Measurements from ENCODE around the gene RANBP17.
A peak's percentile ranks its signal among the peaks of the same experiment; 100 is the strongest.
"Not testable (repeated sequence)": the region's sequence is repeated elsewhere in the genome, so short reads cannot be mapped to it uniquely, and the experiment has no call there.

The RANBP17 gene

GRCh38 chr5:171283753-171284152 lies 421.9 kb downstream of the RANBP17 start:
- Mint-ChIP-seq H3K27ac (no peak overlapping the region), H3K9me3 (no peaks in the 10 kb centered on the region), H3K4me3 (no peak overlapping the region), H3K36me3 (ENCODE audit: low read depth) (no peaks in the 10 kb centered on the region), H3K27me3 (ENCODE audit: low read depth) (peaks cover 11% of the 10 kb centered on the region), H3K4me1 (ENCODE audit: low read depth) (no peaks in the 10 kb centered on the region)
- no peak for DNase-seq (ENCODE audit: low spot score)

GRCh38 chr5:171285465-171285864 lies 423.6 kb downstream of the RANBP17 start:
- H3K9me3 Mint-ChIP-seq = no peaks in the 10 kb centered on the region
- H3K4me3 Mint-ChIP-seq = no peak overlapping the region
- no peak overlapping the region for H3K27ac Mint-ChIP-seq
- DNase-seq (ENCODE audit: low spot score) = no peak
- H3K4me1 Mint-ChIP-seq (ENCODE audit: low read depth) = no peaks in the 10 kb centered on the region
- peaks cover 11% of the 10 kb centered on the region for H3K27me3 Mint-ChIP-seq (ENCODE audit: low read depth)
- no peaks in the 10 kb centered on the region for H3K36me3 Mint-ChIP-seq (ENCODE audit: low read depth)

DNA sequence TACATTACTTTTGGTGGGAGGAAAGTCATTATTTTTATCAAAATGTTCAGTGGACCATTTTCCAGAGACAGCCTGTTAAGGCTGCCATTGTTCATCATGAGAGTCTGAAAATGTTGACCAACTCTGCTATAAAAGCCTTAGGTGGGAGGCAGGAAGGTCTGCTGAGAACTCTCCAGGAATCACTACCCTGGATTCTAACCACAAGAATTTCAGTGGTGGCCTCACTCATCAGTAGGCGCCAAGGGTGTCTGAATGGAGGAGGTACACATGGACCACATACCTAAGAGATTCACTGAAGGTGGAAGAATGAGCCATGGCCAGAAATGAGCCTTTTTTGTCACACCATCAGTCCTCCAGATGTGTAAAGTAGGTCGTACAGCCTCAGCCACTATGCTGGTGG lies 426.2 kb downstream of the RANBP17 start:
- Mint-ChIP-seq H3K27me3 (ENCODE audit: low read depth) (peaks cover 11% of the 10 kb centered on the region), H3K27ac (no peak overlapping the region), H3K4me1 (ENCODE audit: low read depth) (no peaks in the 10 kb centered on the region), H3K36me3 (ENCODE audit: low read depth) (no peaks in the 10 kb centered on the region), H3K4me3 (no peak overlapping the region), H3K9me3 (no peaks in the 10 kb centered on the region)
- DNase-seq (ENCODE audit: low spot score) = no peak

DNA sequence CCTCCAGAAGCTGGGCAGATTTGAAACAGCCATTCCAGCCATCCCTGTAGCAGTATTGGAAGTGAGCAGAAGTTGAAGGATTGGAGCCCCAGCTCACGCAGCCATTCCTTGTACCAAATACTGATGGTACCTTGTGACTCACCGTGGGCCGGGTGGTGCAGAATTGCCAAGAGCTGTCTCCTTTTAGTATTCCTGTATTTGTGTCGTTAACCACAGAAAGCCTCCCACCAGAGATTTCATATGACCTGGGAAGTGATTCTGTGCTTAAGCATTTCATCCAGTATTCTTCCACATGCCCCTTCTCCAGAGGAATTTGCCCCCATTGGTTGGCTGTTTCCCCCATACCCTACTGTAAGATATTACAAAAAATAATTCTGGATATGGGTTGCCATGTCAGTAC lies 429.6 kb downstream of the RANBP17 start:
- H3K4me3 Mint-ChIP-seq = no peak overlapping the region
- H3K27me3 Mint-ChIP-seq (ENCODE audit: low read depth) = peaks cover 7% of the 10 kb centered on the region
- DNase-seq (ENCODE audit: low spot score) = no peak
- no peak overlapping the region for H3K27ac Mint-ChIP-seq
- no peaks in the 10 kb centered on the region for H3K36me3 Mint-ChIP-seq (ENCODE audit: low read depth)
- no peaks in the 10 kb centered on the region for H3K4me1 Mint-ChIP-seq (ENCODE audit: low read depth)
- no peaks in the 10 kb centered on the region for H3K9me3 Mint-ChIP-seq

GRCh38 chr5:171295299-171295698 lies 433.5 kb downstream of the RANBP17 start:
- Mint-ChIP-seq H3K4me1 (ENCODE audit: low read depth) (no peaks in the 10 kb centered on the region), H3K36me3 (ENCODE audit: low read depth) (no peaks in the 10 kb centered on the region), H3K4me3 (no peak overlapping the region), H3K27me3 (ENCODE audit: low read depth) (peaks cover 4% of the 10 kb centered on the region), H3K9me3 (no peaks in the 10 kb centered on the region), H3K27ac (no peak overlapping the region)
- DNase-seq (ENCODE audit: low spot score) = no peak

GRCh38 chr5:171295801-171296200 lies 434.0 kb downstream of the RANBP17 start:
- Mint-ChIP-seq H3K4me1 (ENCODE audit: low read depth) (no peaks in the 10 kb centered on the region), H3K36me3 (ENCODE audit: low read depth) (no peaks in the 10 kb centered on the region)

GRCh38 chr5:171297941-171298340 lies 436.1 kb downstream of the RANBP17 start:
- not testable (repeated sequence) for DNase-seq (ENCODE audit: low spot score); H3K9me3 Mint-ChIP-seq; H3K27me3 Mint-ChIP-seq (ENCODE audit: low read depth); H3K36me3 Mint-ChIP-seq (ENCODE audit: low read depth); H3K4me3 Mint-ChIP-seq; H3K27ac Mint-ChIP-seq; H3K4me1 Mint-ChIP-seq (ENCODE audit: low read depth)

More at GRCh38 chr5:171295801-171296200, 434.0 kb downstream of the RANBP17 start:
- H3K9me3 Mint-ChIP-seq = no peaks in the 10 kb centered on the region
- H3K27me3 Mint-ChIP-seq (ENCODE audit: low read depth) = peaks cover 4% of the 10 kb centered on the region
- no peak overlapping the region for H3K27ac Mint-ChIP-seq
- DNase-seq (ENCODE audit: low spot score) = no peak
- H3K4me3 Mint-ChIP-seq = no peak overlapping the region

DNA sequence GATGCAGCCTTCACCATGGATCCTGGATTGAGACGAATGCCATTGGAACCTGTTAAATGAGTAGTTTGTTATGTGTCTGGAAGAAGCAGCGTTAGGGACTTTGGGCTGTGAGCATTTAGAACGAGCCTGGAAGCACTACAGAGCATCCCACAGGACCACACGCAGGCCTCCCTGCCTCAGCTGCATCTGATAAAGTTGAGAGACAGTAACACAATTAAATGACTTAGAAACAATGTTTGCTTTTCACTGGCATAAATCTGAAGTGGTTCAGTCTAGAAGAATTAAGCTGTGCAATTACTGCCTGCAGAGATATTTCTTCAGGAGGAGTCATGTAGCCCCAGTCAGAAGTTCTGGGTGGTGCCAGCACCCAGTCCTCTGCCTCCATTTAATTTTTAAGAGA lies 437.4 kb downstream of the RANBP17 start:
- Mint-ChIP-seq H3K36me3 (ENCODE audit: low read depth) (no peaks in the 10 kb centered on the region), H3K27me3 (ENCODE audit: low read depth) (peaks cover 12% of the 10 kb centered on the region), H3K27ac (no peak overlapping the region), H3K4me3 (no peak overlapping the region), H3K9me3 (no peaks in the 10 kb centered on the region), H3K4me1 (ENCODE audit: low read depth) (no peaks in the 10 kb centered on the region)
- no peak for DNase-seq (ENCODE audit: low spot score)

GRCh38 chr5:171299851-171300250 lies 438.0 kb downstream of the RANBP17 start:
- Mint-ChIP-seq H3K9me3 (no peaks in the 10 kb centered on the region), H3K4me3 (no peak overlapping the region), H3K27ac (no peak overlapping the region), H3K27me3 (ENCODE audit: low read depth) (peaks cover 14% of the 10 kb centered on the region), H3K36me3 (ENCODE audit: low read depth) (no peaks in the 10 kb centered on the region), H3K4me1 (ENCODE audit: low read depth) (no peaks in the 10 kb centered on the region)
- DNase-seq (ENCODE audit: low spot score) = no peak

GRCh38 chr5:171300358-171300757 lies 438.5 kb downstream of the RANBP17 start:
- H3K9me3 Mint-ChIP-seq = no peaks in the 10 kb centered on the region
- H3K36me3 Mint-ChIP-seq (ENCODE audit: low read depth) = no peaks in the 10 kb centered on the region
- DNase-seq (ENCODE audit: low spot score) = no peak
- no peaks in the 10 kb centered on the region for H3K4me1 Mint-ChIP-seq (ENCODE audit: low read depth)
- H3K4me3 Mint-ChIP-seq = no peak overlapping the region
- peaks cover 19% of the 10 kb centered on the region for H3K27me3 Mint-ChIP-seq (ENCODE audit: low read depth)
- H3K27ac Mint-ChIP-seq = no peak overlapping the region

DNA sequence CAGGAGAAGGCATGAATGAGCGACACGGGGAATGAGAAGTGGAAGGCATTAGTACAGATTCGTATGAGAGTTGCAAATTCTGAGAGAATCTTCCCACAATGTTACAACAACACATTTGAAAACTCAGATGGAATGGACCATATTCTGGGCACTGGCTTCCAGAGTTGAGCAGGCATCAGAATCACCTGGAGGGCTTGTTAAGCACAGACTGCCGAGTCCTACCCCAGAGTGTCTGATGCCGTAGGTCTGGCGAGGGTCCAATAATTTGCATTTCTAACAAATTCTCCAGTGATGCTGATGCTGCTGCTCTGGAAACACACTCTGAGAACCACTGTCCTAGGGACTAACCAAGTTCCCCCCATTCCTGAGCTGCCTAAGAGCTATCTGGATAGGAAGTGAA lies 444.3 kb downstream of the RANBP17 start:
- H3K36me3 Mint-ChIP-seq (ENCODE audit: low read depth) = no peaks in the 10 kb centered on the region
- H3K27ac Mint-ChIP-seq = no peak overlapping the region
- H3K4me1 Mint-ChIP-seq (ENCODE audit: low read depth) = no peaks in the 10 kb centered on the region
- no peak for DNase-seq (ENCODE audit: low spot score)
- no peak overlapping the region for H3K4me3 Mint-ChIP-seq
- peaks cover 62% of the 10 kb centered on the region for H3K27me3 Mint-ChIP-seq (ENCODE audit: low read depth)
- no peaks in the 10 kb centered on the region for H3K9me3 Mint-ChIP-seq

DNA sequence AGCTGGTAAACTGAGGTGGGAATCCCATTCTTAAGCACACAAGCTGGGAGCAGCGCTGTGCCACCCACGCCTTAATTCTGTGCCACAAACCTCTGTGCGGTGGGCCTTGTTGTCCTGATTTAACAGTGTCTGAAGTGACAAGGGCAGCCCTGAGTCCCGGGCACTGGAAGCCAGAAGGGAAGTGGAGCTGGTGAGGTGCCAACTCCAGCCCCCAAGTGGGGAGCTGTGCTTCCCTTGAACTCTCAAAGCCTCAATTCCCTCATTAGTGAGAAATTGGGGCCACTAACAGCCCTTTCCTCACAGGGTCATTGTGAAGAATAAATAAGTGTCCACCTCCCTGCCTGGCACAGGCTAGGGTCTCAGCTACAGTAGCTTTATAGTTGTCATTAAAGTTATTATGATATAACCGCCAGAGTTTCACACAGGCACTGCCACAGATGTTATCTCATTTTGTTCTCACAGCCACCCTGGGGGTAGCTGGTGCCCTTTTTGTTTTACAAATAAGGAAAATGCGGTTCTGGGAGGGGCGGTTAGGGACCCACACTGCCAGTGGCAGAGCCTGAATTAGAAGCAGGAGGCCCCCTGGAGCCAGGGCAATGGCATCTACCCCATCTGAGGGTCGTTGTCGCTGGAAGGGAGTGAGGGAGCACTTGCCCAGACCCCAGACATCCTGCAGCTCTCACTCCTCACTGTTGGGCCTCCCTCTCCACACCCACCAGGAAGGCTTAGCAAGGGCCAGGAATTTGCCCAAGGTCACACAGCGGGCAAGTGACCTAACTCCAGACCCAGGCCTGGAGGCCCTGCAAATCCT lies 445.2 kb downstream of the RANBP17 start:
- H3K4me1 Mint-ChIP-seq (ENCODE audit: low read depth) = no peaks in the 10 kb centered on the region
- no peaks in the 10 kb centered on the region for H3K9me3 Mint-ChIP-seq
- DNase-seq (ENCODE audit: low spot score) = no peak
- peaks cover 62% of the 10 kb centered on the region for H3K27me3 Mint-ChIP-seq (ENCODE audit: low read depth)
- H3K4me3 Mint-ChIP-seq = no peak overlapping the region
- H3K36me3 Mint-ChIP-seq (ENCODE audit: low read depth) = no peaks in the 10 kb centered on the region
- no peak overlapping the region for H3K27ac Mint-ChIP-seq

DNA sequence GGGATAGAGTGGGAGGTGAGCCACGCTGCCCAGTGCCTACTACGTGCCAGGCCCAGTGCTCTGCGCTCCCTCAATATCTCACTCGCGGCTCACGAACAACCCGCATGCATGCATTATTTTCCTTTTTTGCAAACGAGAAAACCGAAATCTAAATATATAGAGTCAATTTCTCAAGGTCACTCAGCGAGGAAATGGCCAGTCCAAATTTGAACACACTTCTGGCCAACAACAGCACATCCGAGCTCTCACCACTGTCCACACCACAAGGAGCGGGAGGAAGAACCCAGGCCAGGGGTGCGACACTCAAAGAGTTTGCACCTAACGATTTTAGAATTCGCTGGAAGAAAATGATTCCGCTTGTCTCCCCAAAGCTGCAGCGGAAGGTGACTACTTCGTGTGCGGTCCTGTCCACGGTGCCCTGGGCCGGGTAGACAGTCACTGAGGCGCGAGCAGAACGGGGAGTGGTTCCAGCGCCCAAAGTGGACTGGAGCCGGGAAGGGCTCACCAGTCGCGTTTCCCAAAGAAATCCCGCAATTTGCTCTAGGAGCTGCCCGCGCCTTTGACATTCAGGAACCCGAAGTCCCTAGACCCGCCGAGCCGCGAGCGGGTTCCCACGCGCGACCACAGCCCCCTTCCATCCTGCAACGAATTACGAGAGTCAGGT lies 446.1 kb downstream of the RANBP17 start:
- no peak for DNase-seq (ENCODE audit: low spot score)
- peaks cover 2% of the 10 kb centered on the region for H3K4me1 Mint-ChIP-seq (ENCODE audit: low read depth)
- peaks cover 63% of the 10 kb centered on the region for H3K27me3 Mint-ChIP-seq (ENCODE audit: low read depth)
- no peak overlapping the region for H3K27ac Mint-ChIP-seq
- peaks cover 1% of the 10 kb centered on the region for H3K36me3 Mint-ChIP-seq (ENCODE audit: low read depth)
- no peaks in the 10 kb centered on the region for H3K9me3 Mint-ChIP-seq
- no peak overlapping the region for H3K4me3 Mint-ChIP-seq

- H3K9me3 Mint-ChIP-seq = no peaks in the 10 kb centered on the region
- peaks cover 70% of the 10 kb centered on the region for H3K27me3 Mint-ChIP-seq (ENCODE audit: low read depth)
- H3K4me1 Mint-ChIP-seq (ENCODE audit: low read depth) = peaks cover 6% of the 10 kb centered on the region
- no peak for DNase-seq (ENCODE audit: low spot score)
- peak within 1 kb of the TSS; percentile 36 for H3K27ac Mint-ChIP-seq
- H3K36me3 Mint-ChIP-seq (ENCODE audit: low read depth) = peaks cover 3% of the 10 kb centered on the region
- H3K4me3 Mint-ChIP-seq = no peak within 1 kb of the TSS
Observed at GRCh38 chr5:171308453-171309275, 446.8 kb downstream of the RANBP17 start, which contains the start of gene TLX3. Gene TLX3, plus strand, starts transcription at chr5:171309248. Its CDS starts 118 bp downstream, at chr5:171309366.
